ENCODE data around the gene SUFU.

Gene SUFU

DNA sequence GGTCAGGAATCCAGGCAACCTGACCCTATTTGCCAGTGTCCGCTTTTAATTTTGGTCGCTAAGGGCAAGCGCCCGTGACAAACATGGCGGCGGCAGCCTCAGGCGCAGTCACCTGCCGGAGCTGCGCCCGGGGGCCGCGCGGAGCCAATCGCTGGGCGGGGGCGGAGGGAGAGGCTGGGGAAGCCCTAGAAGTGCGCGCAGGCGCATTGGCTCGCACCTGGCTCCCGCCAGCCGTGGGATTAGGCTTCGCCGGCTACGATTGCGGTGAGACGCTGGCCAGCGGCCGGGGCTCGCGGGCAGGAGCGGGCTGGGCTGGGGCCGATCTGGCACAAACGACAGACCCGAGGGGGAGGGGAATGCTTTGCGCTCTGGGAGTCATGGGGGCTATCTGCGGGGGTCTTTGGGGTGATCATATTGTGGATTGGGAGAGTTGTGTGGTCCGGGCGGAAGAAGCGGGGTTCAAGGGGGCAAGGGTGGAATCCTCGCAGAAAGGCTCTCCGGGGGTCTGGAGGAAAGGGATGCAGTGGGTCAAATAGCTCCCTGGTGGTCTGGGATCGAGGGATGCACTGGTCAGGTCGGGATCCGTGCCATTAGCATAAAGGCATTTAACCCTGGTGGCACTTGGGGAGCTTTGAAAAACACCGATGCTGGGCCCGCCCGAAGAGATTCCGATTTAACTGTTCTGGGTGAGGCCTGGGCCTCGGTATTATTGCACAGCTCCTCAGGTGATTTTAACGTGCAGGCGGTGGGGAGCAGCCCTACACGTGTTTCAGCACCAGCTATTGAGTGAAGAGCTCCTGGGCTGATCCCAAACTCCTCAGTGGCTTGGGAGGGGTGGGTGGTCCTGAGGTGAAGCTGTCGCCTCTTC lies 42.4 kb upstream of the SUFU start:
- DNase-seq (ENCODE audit: low read depth) = peak; percentile 64
- peak overlapping the region; percentile 62 for H3K4me3 ChIP-seq (ENCODE audit: low read depth, low read length)
- TF ChIP-seq, protein P1, sequence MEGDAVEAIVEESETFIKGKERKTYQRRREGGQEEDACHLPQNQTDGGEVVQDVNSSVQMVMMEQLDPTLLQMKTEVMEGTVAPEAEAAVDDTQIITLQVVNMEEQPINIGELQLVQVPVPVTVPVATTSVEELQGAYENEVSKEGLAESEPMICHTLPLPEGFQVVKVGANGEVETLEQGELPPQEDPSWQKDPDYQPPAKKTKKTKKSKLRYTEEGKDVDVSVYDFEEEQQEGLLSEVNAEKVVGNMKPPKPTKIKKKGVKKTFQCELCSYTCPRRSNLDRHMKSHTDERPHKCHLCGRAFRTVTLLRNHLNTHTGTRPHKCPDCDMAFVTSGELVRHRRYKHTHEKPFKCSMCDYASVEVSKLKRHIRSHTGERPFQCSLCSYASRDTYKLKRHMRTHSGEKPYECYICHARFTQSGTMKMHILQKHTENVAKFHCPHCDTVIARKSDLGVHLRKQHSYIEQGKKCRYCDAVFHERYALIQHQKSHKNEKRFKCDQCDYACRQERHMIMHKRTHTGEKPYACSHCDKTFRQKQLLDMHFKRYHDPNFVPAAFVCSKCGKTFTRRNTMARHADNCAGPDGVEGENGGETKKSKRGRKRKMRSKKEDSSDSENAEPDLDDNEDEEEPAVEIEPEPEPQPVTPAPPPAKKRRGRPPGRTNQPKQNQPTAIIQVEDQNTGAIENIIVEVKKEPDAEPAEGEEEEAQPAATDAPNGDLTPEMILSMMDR (IDR thresholded peaks at IDR 0.05; ENCODE audit: control insufficient read depth, extremely low read depth, insufficient read depth) = no peak

DNA sequence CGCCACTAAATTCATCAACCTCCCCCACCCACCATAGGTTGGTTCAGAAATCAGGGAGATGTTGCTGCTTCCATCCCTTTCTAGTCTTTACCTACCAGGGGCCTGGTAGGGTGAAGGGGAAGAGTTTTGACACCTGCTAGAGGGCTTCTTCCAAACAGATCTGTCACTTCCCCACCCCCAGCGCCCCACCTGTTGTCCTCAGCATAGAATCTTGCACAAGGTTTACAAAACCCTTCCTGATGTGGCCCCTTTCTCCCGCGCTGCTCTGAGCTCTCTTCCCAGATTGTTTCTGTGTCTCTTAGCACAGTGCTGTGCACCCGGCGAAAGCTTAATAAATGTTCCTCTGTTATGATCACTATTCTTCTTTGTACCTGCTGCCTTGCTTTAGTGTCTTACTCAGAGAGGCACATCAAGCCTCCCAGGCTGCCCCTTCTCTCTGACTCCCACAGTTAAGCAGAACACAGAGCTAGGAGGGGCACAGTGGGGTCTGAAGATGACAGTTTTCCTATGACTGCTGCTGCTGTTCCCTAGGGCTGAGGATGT lies 41.2 kb upstream of the SUFU start:
- no peak for DNase-seq (ENCODE audit: low read depth)
- TF ChIP-seq, protein P1 (IDR thresholded peaks at IDR 0.05; ENCODE audit: control insufficient read depth, extremely low read depth, insufficient read depth) = no peak
- no peak overlapping the region for H3K4me3 ChIP-seq (ENCODE audit: low read depth, low read length)

DNA sequence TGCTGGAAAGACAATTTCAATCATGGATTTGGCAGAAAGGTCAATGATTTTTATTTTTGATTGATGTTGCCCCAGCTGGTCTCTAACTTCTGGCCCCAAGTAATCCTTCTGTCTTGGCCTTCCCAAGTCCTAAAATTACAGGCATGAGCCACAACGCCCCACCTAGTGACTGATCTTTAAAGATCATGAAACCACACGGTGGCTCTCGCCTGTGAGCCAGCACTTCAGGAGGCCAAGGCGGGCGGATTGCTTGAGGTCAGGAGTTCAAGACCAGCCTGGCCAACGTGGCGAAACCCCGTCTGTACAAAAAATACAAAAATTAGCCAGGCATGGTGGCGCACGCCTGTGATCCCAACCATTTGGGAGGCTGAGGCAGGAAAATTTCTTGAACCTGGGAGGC lies 39.8 kb upstream of the SUFU start:
- TF ChIP-seq, protein P1 (IDR thresholded peaks at IDR 0.05; ENCODE audit: control insufficient read depth, extremely low read depth, insufficient read depth) = no peak
- H3K4me3 ChIP-seq (ENCODE audit: low read depth, low read length) = no peak overlapping the region
- DNase-seq (ENCODE audit: low read depth) = no peak

DNA sequence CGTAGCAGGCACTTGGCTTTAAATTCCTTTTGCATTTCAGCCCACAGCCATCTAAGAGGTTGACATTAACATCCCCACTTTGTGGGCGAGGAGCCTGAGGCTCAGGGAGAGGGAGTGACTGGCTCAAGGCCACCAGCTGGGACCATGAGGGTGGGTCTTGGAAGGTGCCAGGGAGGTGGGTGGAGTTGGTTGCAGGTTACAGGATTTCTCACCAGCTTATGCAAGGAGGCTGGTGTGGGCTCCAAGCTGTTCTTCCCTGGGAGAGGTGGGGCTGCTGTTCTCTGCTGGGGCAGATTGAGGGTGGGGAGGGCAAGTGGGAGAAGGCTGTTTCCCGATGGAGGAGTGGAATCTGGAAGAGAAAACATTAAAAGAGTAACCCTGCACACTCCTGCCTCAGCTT lies 38.3 kb upstream of the SUFU start:
- TF ChIP-seq, protein P1 (IDR thresholded peaks at IDR 0.05; ENCODE audit: control insufficient read depth, extremely low read depth, insufficient read depth) = no peak
- DNase-seq (ENCODE audit: low read depth) = no peak

DNA sequence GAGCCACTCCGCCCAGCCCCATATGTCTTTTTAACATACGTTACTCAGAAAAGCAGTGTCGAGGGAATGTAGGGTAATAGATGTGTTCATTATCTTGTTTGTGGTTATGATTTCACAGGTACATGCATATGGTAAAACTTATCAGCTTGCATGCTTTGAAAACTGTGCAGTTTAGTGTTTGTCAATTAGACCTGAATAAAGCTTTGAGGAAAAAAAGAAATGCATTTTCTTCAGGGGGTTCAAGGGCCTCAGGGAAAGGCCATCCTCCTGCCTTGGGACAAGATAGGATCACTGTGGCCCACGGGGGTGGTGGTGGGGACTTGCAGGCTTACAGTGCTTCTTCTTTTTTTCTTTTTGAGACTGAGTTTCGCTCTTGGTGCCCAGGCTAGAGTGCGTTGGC lies 36.5 kb upstream of the SUFU start:
- no peak overlapping the region for H3K4me3 ChIP-seq (ENCODE audit: low read depth, low read length)
- TF ChIP-seq, protein P1 (IDR thresholded peaks at IDR 0.05; ENCODE audit: control insufficient read depth, extremely low read depth, insufficient read depth) = no peak

More for the DNA sequence above, 38.3 kb upstream of the SUFU start:
- no peak overlapping the region for H3K4me3 ChIP-seq (ENCODE audit: low read depth, low read length)

DNA sequence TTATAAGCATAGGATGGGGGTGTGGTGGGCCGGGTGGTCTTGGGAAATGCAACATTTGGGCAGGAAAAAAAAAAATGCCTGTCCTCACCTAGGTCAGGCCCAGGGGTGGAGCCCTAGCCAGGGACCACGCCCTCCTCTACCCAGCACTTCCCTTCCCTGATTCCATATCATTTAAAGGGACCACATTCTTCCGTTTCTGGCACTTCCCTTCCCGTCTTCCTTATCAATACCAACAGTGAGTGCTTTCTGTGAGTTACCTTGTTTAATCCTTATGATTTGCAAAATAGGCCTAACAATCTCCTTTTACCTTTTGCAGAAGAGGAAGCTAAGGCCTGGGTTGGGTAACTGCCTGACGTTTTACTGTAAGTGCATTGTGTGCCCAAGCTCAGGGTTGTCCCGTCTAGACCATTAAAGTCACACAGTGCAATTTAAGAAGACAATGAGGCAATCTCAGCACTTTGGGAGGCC lies 35.8 kb upstream of the SUFU start:
- no peak overlapping the region for H3K4me3 ChIP-seq (ENCODE audit: low read depth, low read length)
- DNase-seq (ENCODE audit: low read depth) = no peak
- TF ChIP-seq, protein P1 (IDR thresholded peaks at IDR 0.05; ENCODE audit: control insufficient read depth, extremely low read depth, insufficient read depth) = no peak

More for the DNA sequence above, 36.5 kb upstream of the SUFU start:
- DNase-seq (ENCODE audit: low read depth) = no peak

Data from LNCaP clone FGC (cell line).